Panc1 (cell line): Measurements from ENCODE around the gene RHBDL3. TPM values are rescaled to one million over a fixed set of nuclear protein-coding genes. Genes with fewer than 3 reads are reported as not detected.
"Not testable (repeated sequence)": the region's sequence is repeated elsewhere in the genome, so short reads cannot be mapped to it uniquely, and the experiment has no call there.

Experiments
- ATAC-seq: fragments of 200-7000 bp; cut with Tn5 transposase; 2 replicates; pipeline ENCODE4 v1.9.1; 2020; ENCODE audit warnings: mild to moderate bottlenecking, moderate library complexity
- BruUV-seq: library from RNA; stranded (reverse); fragments of 400-500 nt; replicated peaks from 2 replicates; lab custom pipeline; 2021; lab: Mats Ljungman, UMichigan
- CTCF ChIA-PET: fragments of 300-600 bp; sonication (Branson Sonifier 250); formaldehyde crosslinking; loops from one replicate; lab custom pipeline; 2022; ENCODE audit warnings: antibody characterized with exemption; lab: Charles Lee
- POLR2A ChIA-PET: fragments of 300-600 bp; sonication (Branson Sonifier 250); formaldehyde crosslinking; loops from one replicate; lab custom pipeline; 2022; ENCODE audit warnings: antibody characterized with exemption; lab: Charles Lee
- DNase-seq: peaks from one replicate; pipeline ENCODE4 v3.0.0-alpha.2; 2010; ENCODE audit warnings: low read depth, low spot score
- H3K27ac ChIP-seq: 2 replicates; pipeline ENCODE4 v1.5.1; 2011; ENCODE audit warnings: mild to moderate bottlenecking, low read length, inconsistent platforms
- H3K27me3 ChIP-seq: fragments of 200-500 bp; sonication (Bioruptor generic); 2 replicates; pipeline ENCODE4 v1.6.0; 2014; ENCODE audit warnings: low read length, inconsistent platforms; ENCODE audit not compliant: control insufficient read depth, insufficient read depth
- H3K36me3 ChIP-seq: fragments of 200-500 bp; sonication (Bioruptor generic); 2 replicates; pipeline ENCODE4 v1.5.1; 2014; ENCODE audit warnings: inconsistent platforms, mild to moderate bottlenecking, low read length, moderate library complexity; ENCODE audit not compliant: control insufficient read depth, insufficient read depth
- H3K4me1 ChIP-seq: 2 replicates; pipeline ENCODE4 v1.5.1; 2011; ENCODE audit warnings: inconsistent platforms, mild to moderate bottlenecking, low read length, moderate library complexity; ENCODE audit not compliant: control insufficient read depth, insufficient read depth
- H3K4me3 ChIP-seq, 2 experiments: 2 replicates each; pipeline ENCODE4 v1.5.1; 2011 to 2012; ENCODE audit warnings: low read depth in 2 of 2, low read length in 2 of 2, mild to moderate bottlenecking in 2 of 2, inconsistent platforms in 1 of 2, moderate library complexity in 1 of 2
- H3K9me3 ChIP-seq: fragments of 200-500 bp; sonication (Bioruptor generic); 2 replicates; pipeline ENCODE4 v1.5.1; 2014; ENCODE audit warnings: low read depth, mild to moderate bottlenecking, inconsistent platforms, low read length, moderate library complexity; ENCODE audit not compliant: control insufficient read depth, insufficient read depth
- POLR2AphosphoS5 ChIP-seq: IDR thresholded peaks from 2 replicates; pipeline ENCODE4 v1.6.1; 2012; ENCODE audit warnings: mild to moderate bottlenecking, low read depth, low read length, moderate library complexity
- SIN3A ChIP-seq: IDR thresholded peaks from 2 replicates; pipeline ENCODE4 v1.6.1; 2012; ENCODE audit warnings: low read depth, mild to moderate bottlenecking, low read length, moderate library complexity, borderline replicate concordance; ENCODE audit not compliant: insufficient read depth
- TCF7L2 ChIP-seq: IDR thresholded peaks from 2 replicates; pipeline ENCODE4 v1.6.1; 2011; ENCODE audit warnings: mild to moderate bottlenecking, low read depth, low read length, inconsistent platforms
- in situ Hi-C: cut with HindIII; loops from 2 replicates; pipeline ENCODE4 v1.10.0; 2016; ENCODE audit warnings: low sequenced_read_pairs, low pct_unique_long_range_greater_than_20kb
- intact Hi-C: fragments of 100-400 bp; cut with micrococcal nuclease; formaldehyde crosslinking; loops from one replicate; pipeline ENCODE4 v1.10.0; 2022; ENCODE audit not compliant: unreplicated experiment
- total RNA-seq: library from RNA; stranded (reverse); gene quantifications from one replicate; pipeline ENCODE4 v1.2.1, GENCODE V29; 2021; ENCODE audit not compliant: unreplicated experiment
- TF ChIP-seq, protein P1 (sequence below), 2 experiments: IDR thresholded peaks; 2 replicates each; pipeline ENCODE4 v1.6.1; 2011 to 2012; ENCODE audit warnings: low read depth in 2 of 2, control low read depth in 1 of 2, low read length in 1 of 2, mild to moderate bottlenecking in 1 of 2, moderate library complexity in 1 of 2; ENCODE audit not compliant: insufficient read depth in 1 of 2
- TF ChIP-seq, protein P2 (sequence below): fragments of 450-650 bp; IDR thresholded peaks from 2 replicates; pipeline ENCODE4 v1.5.1; 2017; ENCODE audit warnings: mild to moderate bottlenecking

RHBDL3 gene
- total RNA-seq, 1 experiment from 2014 or later = 3.2 TPM

DNA sequence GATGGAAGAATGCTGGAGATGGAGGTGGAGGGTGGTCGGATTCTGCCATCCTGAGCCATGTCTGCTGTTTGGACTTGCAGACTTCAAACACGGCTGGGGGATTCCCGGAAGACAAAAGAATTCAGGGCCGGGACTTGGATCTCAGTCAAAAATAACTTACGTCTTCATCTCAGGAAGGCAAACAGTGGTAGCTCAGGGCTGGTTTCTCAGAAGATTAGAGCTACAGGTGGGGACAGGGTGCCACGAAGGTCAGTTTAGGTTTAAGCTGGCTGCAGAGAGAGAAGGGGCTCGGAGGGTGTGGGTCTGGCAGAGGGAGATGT, 4.3 kb upstream of the RHBDL3 start:
- no peak for DNase-seq
- CTCF ChIA-PET = interaction anchor here (0.6 kb wide), 2 partner anchors 57 to 391 kb away, joined by 3 to 4 read pairs; no protein-coding TSS in a partner anchor

DNA sequence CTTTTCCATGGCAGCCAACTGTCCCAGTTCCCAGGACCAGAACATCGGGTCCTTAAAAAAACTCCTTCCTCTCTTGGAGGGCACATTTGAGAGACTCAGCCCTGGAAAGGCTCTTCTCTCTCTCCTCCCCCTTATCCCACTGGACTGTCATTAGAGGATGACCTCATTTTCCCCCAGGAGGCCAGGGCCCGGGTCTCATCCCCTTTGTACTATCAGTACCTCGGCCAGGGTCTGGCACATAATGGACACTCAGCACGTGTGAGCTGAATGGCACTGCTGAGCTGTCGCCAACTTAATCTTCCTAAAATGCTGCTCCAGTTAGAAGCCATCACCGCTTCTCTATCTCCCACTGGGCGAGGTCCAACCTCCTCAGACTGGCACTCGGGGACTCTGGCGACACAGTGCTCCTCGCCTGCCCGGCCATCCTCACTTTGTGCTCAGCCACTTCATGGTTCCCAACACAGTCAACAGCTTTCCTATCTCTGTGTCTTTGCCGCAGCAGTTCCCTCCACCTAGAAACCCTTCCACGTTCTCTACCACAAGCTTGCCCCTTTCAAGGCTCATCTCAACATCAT, 3.6 kb upstream of the RHBDL3 start:
- TF ChIP-seq, protein P1, sequence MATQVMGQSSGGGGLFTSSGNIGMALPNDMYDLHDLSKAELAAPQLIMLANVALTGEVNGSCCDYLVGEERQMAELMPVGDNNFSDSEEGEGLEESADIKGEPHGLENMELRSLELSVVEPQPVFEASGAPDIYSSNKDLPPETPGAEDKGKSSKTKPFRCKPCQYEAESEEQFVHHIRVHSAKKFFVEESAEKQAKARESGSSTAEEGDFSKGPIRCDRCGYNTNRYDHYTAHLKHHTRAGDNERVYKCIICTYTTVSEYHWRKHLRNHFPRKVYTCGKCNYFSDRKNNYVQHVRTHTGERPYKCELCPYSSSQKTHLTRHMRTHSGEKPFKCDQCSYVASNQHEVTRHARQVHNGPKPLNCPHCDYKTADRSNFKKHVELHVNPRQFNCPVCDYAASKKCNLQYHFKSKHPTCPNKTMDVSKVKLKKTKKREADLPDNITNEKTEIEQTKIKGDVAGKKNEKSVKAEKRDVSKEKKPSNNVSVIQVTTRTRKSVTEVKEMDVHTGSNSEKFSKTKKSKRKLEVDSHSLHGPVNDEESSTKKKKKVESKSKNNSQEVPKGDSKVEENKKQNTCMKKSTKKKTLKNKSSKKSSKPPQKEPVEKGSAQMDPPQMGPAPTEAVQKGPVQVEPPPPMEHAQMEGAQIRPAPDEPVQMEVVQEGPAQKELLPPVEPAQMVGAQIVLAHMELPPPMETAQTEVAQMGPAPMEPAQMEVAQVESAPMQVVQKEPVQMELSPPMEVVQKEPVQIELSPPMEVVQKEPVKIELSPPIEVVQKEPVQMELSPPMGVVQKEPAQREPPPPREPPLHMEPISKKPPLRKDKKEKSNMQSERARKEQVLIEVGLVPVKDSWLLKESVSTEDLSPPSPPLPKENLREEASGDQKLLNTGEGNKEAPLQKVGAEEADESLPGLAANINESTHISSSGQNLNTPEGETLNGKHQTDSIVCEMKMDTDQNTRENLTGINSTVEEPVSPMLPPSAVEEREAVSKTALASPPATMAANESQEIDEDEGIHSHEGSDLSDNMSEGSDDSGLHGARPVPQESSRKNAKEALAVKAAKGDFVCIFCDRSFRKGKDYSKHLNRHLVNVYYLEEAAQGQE (IDR thresholded peaks at IDR 0.05; ENCODE audit: insufficient read depth in 1 of 2, low read depth in 2 of 2, low read length in 1 of 2) = 0 out of 4 replicates have a peak, but pooled peaks of 1 of the 2 experiments have one; percentile 38
- TF ChIP-seq TCF7L2 (no peak), POLR2AphosphoS5 (no peak)
- TF ChIP-seq, protein P2, sequence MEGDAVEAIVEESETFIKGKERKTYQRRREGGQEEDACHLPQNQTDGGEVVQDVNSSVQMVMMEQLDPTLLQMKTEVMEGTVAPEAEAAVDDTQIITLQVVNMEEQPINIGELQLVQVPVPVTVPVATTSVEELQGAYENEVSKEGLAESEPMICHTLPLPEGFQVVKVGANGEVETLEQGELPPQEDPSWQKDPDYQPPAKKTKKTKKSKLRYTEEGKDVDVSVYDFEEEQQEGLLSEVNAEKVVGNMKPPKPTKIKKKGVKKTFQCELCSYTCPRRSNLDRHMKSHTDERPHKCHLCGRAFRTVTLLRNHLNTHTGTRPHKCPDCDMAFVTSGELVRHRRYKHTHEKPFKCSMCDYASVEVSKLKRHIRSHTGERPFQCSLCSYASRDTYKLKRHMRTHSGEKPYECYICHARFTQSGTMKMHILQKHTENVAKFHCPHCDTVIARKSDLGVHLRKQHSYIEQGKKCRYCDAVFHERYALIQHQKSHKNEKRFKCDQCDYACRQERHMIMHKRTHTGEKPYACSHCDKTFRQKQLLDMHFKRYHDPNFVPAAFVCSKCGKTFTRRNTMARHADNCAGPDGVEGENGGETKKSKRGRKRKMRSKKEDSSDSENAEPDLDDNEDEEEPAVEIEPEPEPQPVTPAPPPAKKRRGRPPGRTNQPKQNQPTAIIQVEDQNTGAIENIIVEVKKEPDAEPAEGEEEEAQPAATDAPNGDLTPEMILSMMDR = no peak
- no TSS peak for BruUV-seq
- H3K9me3 ChIP-seq = no peaks in the 10 kb centered on the region
- intact Hi-C loops = no loop called here
- POLR2A ChIA-PET = no interaction called here
- no peak overlapping the region for H3K27ac ChIP-seq
- no peak for DNase-seq
- in situ Hi-C loops = no loop called here
- H3K4me1 ChIP-seq = peaks cover 3% of the 10 kb centered on the region; the same call in 1 of the 2 replicates
- ATAC-seq = no peak
- CTCF ChIA-PET = no interaction called here
- H3K27me3 ChIP-seq = peaks cover 8% of the 10 kb centered on the region
- no peaks in the 10 kb centered on the region for H3K36me3 ChIP-seq
- H3K4me3 ChIP-seq = no peak overlapping the region

More for the DNA sequence above, 4.3 kb upstream of the RHBDL3 start:
- no peaks in the 10 kb centered on the region for H3K36me3 ChIP-seq
- in situ Hi-C loops = no loop called here
- H3K4me1 ChIP-seq = no peaks in the 10 kb centered on the region
- intact Hi-C loops = no loop called here
- no peaks in the 10 kb centered on the region for H3K9me3 ChIP-seq
- H3K27me3 ChIP-seq = peaks cover 6% of the 10 kb centered on the region; the same call in 1 of the 2 replicates
- BruUV-seq = no TSS peak
- ATAC-seq = no peak
- POLR2A ChIA-PET = no interaction called here
- H3K27ac ChIP-seq = no peak overlapping the region
- no peak overlapping the region for H3K4me3 ChIP-seq
- TF ChIP-seq SIN3A = no peak
- TF ChIP-seq, protein P2 = no peak
- TF ChIP-seq, protein P1 (IDR thresholded peaks at IDR 0.05; ENCODE audit: insufficient read depth in 1 of 2, low read depth in 2 of 2, low read length in 1 of 2) = no peak
- TF ChIP-seq POLR2AphosphoS5 = no peak
- no peak for TF ChIP-seq TCF7L2

DNA sequence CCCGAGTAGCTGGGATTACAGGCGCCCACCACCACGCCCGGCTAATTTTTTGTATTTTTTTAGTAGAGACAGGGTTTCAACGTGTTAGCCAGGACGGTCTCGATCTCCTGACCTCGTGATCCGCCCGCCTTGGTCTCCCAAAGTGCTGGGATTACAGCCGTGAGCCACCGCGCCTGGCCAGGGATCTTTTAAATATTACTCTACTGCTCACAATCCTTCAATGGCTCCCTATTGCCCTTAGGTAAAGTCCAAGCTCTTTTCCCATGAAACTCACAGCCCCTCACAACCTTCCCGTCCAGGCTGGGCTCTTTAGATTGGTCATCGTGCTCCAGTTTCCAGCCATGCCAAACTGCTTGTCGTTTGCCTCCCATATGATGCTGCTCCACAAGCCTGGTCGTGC, 2.1 kb upstream of the RHBDL3 start:
- DNase-seq, in situ Hi-C loops, H3K9me3 ChIP-seq, BruUV-seq, intact Hi-C loops, POLR2A ChIA-PET, H3K4me1 ChIP-seq, ATAC-seq, H3K4me3 ChIP-seq, H3K36me3 ChIP-seq, H3K27ac ChIP-seq, CTCF ChIA-PET: not testable (repeated sequence)
- H3K27me3 ChIP-seq = peaks cover 14% of the 10 kb centered on the region
